Muscle of leg (tissue), 11 donors: ENCODE measurements around the gene CCDC88B. TPM values are rescaled to one million over a fixed set of nuclear protein-coding genes. Genes with fewer than 3 reads are reported as not detected.
"Not testable (repeated sequence)": the region's sequence is repeated elsewhere in the genome, so short reads cannot be mapped to it uniquely, and the experiment has no call there.

Experiments
- DNase-seq: peaks from one replicate; pipeline ENCODE4 v3.0.0; 2013
- H3K27ac ChIP-seq: one replicate; pipeline ENCODE4 v1.5.1; 2013; ENCODE audit warnings: mild to moderate bottlenecking, low read length, control low read depth
- H3K27me3 ChIP-seq: one replicate; pipeline ENCODE4 v1.6.1; 2013; ENCODE audit warnings: low read length; ENCODE audit not compliant: control insufficient read depth, insufficient read depth
- H3K36me3 ChIP-seq: one replicate; pipeline ENCODE4 v1.6.1; 2013; ENCODE audit warnings: low read length; ENCODE audit not compliant: control insufficient read depth, insufficient read depth
- H3K4me1 ChIP-seq: one replicate; pipeline ENCODE4 v1.6.1; 2013; ENCODE audit warnings: low read length; ENCODE audit not compliant: control insufficient read depth, insufficient read depth
- H3K4me3 ChIP-seq: one replicate; pipeline ENCODE4 v1.5.1; 2013; ENCODE audit warnings: low read length, control low read depth
- H3K9me3 ChIP-seq: replicated peaks from 2 replicates; pipeline ENCODE4 v1.6.1; 2013; ENCODE audit warnings: low read depth, low read length; ENCODE audit not compliant: control insufficient read depth
- WGBS: methylation state at CpG from one replicate; pipeline ENCODE4 v1.1.5; 2013; ENCODE audit warnings: missing lambda C conversion rate; ENCODE audit not compliant: insufficient coverage; 5-methylcytosine and 5-hydroxymethylcytosine counted together
- polyA plus RNA-seq, 8 donors: library from polyadenylated mRNA; unstranded; fragments of 120-200 nt; gene quantifications; one replicate each; pipeline versions ENCODE4 v1.2.1 to v1.2.3, GENCODE V29; 2013; ENCODE audit warnings: inconsistent platforms in 1 of 8, low replicate concordance in 1 of 8; ENCODE audit not compliant: insufficient read length in 8 of 8, insufficient read depth in 1 of 8
- total RNA-seq: library from RNA; stranded (reverse); fragments of 120-200 nt; gene quantifications from one replicate; pipeline ENCODE4 v1.2.4, GENCODE V29; 2013

CCDC88B gene
- total and polyA plus RNA-seq, 9 donors, result 2.8 to 5.6 (median 4.4) TPM

DNA sequence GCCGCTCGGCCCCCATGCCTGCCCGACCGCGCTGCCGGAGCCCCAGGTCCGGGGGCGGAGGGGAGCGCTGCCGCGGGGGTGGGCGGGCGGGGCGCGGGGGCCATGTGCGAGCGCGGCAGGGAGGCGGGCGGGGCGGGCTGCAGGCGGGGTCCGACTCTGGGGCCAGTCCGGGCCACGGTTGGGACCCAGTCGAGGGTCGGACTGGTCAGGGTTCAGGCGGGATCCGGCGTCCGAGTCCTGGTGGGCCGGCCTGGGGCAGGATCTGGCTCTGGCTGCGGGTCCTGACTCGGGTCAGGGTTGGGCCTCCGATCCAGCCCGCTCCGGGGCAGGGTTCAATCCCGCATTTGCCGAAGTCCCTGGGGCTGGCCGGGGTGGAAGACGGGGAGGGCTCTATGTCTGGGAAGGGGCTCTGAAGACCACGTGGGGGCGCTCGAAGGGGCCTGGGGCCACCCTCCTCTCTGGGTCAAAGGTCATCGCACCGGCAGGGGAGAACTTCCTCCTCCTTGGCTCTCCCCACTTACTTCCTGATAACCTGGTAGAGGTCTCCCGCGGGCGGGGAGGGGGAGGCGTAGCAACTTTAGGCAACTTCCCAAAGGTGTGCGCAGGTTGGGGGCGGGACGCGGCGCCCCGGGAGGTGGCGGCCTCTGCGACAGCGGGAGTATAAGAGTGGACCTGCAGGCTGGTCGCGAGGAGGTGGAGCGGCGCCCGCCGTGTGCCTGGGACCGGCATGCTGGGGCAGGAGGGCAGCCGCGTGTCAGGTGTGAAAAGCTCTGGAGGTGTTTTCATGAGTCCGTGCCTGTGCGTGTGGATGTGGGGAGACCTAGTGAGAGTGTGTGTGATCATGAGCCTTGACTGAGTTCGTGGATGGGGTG lies 34.1 kb upstream of the CCDC88B start:
- no peaks in the 10 kb centered on the region for H3K9me3 ChIP-seq
- H3K4me1 ChIP-seq, result peaks cover 20% of the 10 kb centered on the region
- peak; percentile 66 for DNase-seq
- WGBS, result 2% methylated on average over 59 of the region's 71 CpGs
- H3K27me3 ChIP-seq, result peaks cover 13% of the 10 kb centered on the region
- peak overlapping the region; percentile 55 for H3K4me3 ChIP-seq
- H3K36me3 ChIP-seq, result peaks cover 4% of the 10 kb centered on the region
- peak overlapping the region; percentile 53 for H3K27ac ChIP-seq

DNA sequence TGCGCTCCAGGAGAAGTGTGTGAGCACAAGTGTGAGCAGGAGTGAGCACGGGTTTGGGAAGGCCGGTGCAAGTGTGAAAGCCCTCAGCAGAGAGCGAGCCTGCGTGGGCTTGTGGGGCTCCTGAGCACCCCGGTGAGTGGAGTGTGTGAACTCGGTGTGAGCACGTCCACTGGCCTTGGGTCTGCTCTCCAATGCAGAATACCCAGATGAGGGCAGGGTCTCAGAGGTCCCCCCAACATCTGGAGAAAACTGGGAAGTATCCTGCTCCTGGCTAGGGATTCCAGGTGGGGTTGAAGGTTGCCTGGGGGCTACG lies 33.5 kb upstream of the CCDC88B start:
- peak overlapping the region; percentile 55 for H3K4me3 ChIP-seq
- H3K4me1 ChIP-seq, result peaks cover 20% of the 10 kb centered on the region
- H3K27me3 ChIP-seq, result peaks cover 7% of the 10 kb centered on the region
- H3K36me3 ChIP-seq, result peaks cover 4% of the 10 kb centered on the region
- no peak overlapping the region for H3K27ac ChIP-seq
- no peak for DNase-seq
- 24% methylated on average over 8 of the region's 9 CpGs for WGBS
- H3K9me3 ChIP-seq, result no peaks in the 10 kb centered on the region

DNA sequence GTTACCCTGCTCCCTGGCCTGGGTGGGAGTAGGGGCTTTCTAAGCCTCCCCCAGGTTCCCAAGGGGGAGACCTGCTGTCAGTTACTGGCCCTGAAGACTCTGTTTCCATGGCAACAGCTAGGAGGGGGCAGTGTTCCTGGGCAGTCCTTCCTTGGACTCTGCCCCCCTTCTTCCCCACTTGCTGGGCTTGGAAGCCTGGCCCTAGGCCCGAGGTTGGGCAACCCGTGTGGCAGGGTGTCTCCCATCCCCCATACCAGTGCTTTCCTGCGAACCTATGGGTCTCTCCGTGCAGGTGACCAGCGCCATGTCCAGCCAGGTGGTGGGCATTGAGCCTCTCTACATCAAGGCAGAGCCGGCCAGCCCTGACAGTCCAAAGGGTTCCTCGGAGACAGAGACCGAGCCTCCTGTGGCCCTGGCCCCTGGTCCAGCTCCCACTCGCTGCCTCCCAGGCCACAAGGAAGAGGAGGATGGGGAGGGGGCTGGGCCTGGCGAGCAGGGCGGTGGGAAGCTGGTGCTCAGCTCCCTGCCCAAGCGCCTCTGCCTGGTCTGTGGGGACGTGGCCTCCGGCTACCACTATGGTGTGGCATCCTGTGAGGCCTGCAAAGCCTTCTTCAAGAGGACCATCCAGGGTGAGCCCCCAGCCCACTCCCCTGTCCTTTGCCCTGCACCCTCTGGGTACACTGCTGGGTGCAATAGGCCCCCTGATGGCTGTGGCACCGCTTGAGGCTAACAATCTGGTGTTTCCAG lies 33.0 kb upstream of the CCDC88B start:
- Histone ChIP-seq H3K9me3 (no peaks in the 10 kb centered on the region), H3K36me3 (peaks cover 4% of the 10 kb centered on the region), H3K4me3 (no peak overlapping the region), H3K27me3 (peaks cover 2% of the 10 kb centered on the region), H3K27ac (no peak overlapping the region), H3K4me1 (peaks cover 20% of the 10 kb centered on the region)
- 62% methylated on average over 7 of the region's 15 CpGs for WGBS
- DNase-seq, result no peak

GRCh38 chr11:64307795-64308194 lies 32.2 kb upstream of the CCDC88B start:
- H3K4me3 ChIP-seq, H3K27ac ChIP-seq, DNase-seq, H3K27me3 ChIP-seq, H3K36me3 ChIP-seq, H3K9me3 ChIP-seq: not testable (repeated sequence)
- H3K4me1 ChIP-seq, result peaks cover 20% of the 10 kb centered on the region
- 83% methylated on average over 5 of the region's 5 CpGs for WGBS

DNA sequence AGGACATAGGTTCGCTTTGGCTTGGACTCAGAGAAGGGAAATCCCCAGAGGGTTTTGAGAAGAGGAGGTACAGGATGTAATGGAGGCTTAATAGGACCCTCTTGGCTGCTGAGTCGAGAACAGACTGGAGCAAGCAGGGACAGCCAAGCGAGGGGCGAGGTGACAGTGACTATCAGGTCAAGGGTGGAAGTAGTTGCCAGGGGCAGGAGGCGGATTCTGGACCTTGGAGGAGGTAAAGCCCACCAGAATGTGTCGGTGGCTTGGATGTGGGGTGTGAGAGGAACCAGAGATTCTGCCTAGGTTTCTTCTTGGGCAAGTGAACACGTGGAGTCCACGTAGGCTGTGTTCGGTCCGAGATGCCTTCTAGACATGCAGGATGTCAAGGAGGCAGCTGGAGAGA lies 27.1 kb upstream of the CCDC88B start:
- 88% methylated on average over 10 of the region's 10 CpGs for WGBS
- no peak for DNase-seq
- Histone ChIP-seq H3K9me3 (no peaks in the 10 kb centered on the region), H3K4me1 (peaks cover 25% of the 10 kb centered on the region), H3K36me3 (peaks cover 26% of the 10 kb centered on the region), H3K4me3 (no peak overlapping the region), H3K27ac (no peak overlapping the region), H3K27me3 (no peaks in the 10 kb centered on the region)

DNA sequence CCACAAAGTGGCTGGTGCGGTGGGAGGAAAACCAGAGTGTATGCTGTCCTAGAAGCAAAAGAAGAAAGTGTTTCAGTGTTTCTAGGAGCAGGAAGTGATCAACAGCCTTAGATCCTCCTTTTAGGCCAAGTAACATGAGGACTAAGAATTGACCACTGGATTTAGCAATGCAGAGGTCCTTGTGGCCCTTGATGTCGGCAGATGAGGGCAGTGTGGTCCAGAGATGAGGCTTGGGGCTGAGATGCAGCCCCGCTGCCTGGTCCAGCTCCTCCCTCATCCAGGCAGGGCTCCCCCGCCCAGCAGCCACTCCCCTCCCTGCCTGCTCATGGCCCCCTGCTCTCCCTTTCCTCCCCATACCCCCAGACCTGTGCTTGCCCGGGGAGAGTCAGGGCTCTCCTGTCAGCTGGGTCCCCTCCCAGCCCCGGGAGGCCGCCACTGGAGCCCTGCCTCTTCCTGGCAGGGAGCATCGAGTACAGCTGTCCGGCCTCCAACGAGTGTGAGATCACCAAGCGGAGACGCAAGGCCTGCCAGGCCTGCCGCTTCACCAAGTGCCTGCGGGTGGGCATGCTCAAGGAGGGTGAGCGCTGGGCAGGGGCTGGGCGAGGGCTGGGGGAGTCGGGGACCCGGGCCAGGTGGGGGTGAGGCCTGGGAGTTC lies 26.4 kb upstream of the CCDC88B start:
- Histone ChIP-seq H3K4me1 (peaks cover 26% of the 10 kb centered on the region), H3K36me3 (peaks cover 26% of the 10 kb centered on the region), H3K27me3 (no peaks in the 10 kb centered on the region), H3K4me3 (no peak overlapping the region), H3K9me3 (no peaks in the 10 kb centered on the region), H3K27ac (peak overlapping the region; percentile 79)
- WGBS, result 61% methylated on average over 14 of the region's 18 CpGs
- DNase-seq, result peak; percentile 79

DNA sequence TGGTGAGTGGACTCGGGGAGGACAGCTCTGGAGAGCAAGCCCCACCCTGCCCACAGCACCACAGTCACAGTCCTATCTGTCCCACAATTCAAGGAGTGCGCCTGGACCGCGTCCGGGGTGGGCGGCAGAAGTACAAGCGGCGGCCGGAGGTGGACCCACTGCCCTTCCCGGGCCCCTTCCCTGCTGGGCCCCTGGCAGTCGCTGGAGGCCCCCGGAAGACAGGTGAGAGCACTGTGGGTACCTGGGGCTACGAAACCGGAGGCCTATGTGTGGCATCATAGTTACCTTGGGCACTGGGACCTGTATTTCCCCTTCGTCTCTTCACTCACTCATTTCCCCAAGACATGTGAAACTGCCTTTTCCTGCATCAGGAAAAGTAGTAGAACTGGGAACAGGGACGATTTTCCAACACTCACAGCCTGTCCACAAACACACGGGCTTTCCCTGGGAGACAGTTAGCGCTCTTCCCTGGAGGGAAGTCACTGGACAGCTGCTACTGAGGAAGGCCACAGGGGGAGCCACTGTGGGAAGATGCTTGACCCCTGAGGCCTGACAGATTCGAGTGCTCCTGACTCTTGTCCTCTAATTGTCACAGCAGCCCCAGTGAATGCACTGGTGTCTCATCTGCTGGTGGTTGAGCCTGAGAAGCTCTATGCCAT lies 25.7 kb upstream of the CCDC88B start:
- Histone ChIP-seq H3K27me3 (no peaks in the 10 kb centered on the region), H3K4me1 (peaks cover 32% of the 10 kb centered on the region), H3K4me3 (no peak overlapping the region), H3K9me3 (no peaks in the 10 kb centered on the region), H3K36me3 (peaks cover 26% of the 10 kb centered on the region), H3K27ac (peak overlapping the region; percentile 79)
- DNase-seq, result no peak
- WGBS, result 91% methylated on average over 13 of the region's 19 CpGs

GRCh38 chr11:64314805-64315561 lies 25.0 kb upstream of the CCDC88B start:
- peaks cover 36% of the 10 kb centered on the region for H3K4me1 ChIP-seq
- no peak overlapping the region for H3K27ac ChIP-seq
- WGBS, result 81% methylated on average over 22 of the region's 24 CpGs

GRCh38 chr11:64315667-64316526 lies 24.1 kb upstream of the CCDC88B start:
- not testable (repeated sequence) for H3K4me3 ChIP-seq, DNase-seq, H3K9me3 ChIP-seq, H3K27ac ChIP-seq, H3K27me3 ChIP-seq
- H3K4me1 ChIP-seq, result peaks cover 36% of the 10 kb centered on the region
- 76% methylated on average over 20 of the region's 25 CpGs for WGBS
- H3K36me3 ChIP-seq, result peaks cover 37% of the 10 kb centered on the region

More at GRCh38 chr11:64314805-64315561, 25.0 kb upstream of the CCDC88B start:
- peaks cover 31% of the 10 kb centered on the region for H3K36me3 ChIP-seq
- no peaks in the 10 kb centered on the region for H3K9me3 ChIP-seq
- no peak overlapping the region for H3K4me3 ChIP-seq
- DNase-seq, result no peak
- H3K27me3 ChIP-seq, result no peaks in the 10 kb centered on the region
